ENCODE data around the gene FUNDC2. TPM values are rescaled to one million over a fixed set of nuclear protein-coding genes. Genes with fewer than 3 reads are reported as not detected.
"Not testable (repeated sequence)": the region's sequence is repeated elsewhere in the genome, so short reads cannot be mapped to it uniquely, and the experiment has no call there.

The FUNDC2 gene, protein sequence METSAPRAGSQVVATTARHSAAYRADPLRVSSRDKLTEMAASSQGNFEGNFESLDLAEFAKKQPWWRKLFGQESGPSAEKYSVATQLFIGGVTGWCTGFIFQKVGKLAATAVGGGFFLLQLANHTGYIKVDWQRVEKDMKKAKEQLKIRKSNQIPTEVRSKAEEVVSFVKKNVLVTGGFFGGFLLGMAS
- total RNA-seq: 94.6 TPM

DNA sequence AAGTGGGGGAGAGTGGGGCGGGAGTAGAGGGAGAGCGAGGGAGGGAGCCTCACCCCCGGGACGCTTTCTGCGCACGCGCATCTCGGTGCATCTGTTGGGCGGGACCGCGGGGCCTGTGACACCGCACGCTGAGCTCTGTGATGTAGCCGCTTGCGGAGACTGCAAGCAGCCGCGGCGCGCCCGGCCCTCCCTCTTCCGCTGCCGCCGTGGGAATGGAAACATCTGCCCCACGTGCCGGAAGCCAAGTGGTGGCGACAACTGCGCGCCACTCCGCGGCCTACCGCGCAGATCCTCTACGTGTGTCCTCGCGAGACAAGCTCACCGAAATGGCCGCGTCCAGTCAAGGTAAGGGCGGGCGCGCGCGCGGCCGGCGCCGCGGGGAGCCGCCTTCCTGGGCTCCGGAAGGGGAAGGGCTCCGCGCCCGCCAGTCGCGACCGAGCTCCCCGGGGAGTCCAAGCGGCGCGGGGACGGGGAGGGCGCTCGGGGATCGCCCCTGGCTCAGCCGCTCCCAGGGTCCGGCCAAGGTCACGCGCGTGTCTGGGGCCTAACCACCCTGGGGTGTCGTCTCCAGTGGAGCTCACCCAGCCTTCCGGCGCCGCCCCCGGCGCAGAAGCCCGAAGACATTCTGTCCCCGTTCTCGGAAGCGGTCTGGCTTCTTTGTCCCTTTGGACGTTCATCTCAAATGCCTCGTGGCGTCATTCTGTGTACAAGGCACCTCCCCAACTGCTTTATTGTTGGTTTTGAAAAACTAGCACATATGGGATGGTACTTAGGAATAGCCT lies at the start of gene FUNDC2:
TSS of gene FUNDC2 (plus strand) at position 118 of the 782 bp plus-strand sequence. CDS start at position 213, 95 bp downstream.
- intact Hi-C loops (cut with DNase I): no loop called here
- ATAC-seq (peak; percentile 97), DNase-seq (ENCODE audit: low spot score) (peak; percentile 93)

DNA sequence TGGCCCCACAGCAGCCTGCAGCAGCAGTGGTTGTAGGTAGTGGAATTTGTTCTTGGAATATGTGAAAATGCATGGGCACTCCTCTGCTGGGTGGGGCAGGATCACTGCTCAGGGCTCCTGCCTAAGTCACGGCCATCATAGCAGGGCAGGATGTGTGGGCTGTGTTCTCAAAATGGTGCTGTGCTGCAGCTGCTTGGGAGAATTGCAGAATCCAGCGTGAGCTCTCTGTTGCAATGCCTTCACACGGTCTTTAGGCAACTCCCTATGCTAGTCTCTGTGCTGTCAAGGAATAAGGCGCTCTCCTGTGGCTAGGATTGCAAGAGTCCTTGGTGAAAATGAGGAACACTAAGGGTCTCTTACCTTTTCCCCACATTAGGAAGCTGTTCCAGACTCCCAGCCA lies 47.0 kb upstream of the FUNDC2 start:
- ATAC-seq (no peak), DNase-seq (ENCODE audit: low spot score) (no peak)
- intact Hi-C loops (cut with DNase I): no loop called here

DNA sequence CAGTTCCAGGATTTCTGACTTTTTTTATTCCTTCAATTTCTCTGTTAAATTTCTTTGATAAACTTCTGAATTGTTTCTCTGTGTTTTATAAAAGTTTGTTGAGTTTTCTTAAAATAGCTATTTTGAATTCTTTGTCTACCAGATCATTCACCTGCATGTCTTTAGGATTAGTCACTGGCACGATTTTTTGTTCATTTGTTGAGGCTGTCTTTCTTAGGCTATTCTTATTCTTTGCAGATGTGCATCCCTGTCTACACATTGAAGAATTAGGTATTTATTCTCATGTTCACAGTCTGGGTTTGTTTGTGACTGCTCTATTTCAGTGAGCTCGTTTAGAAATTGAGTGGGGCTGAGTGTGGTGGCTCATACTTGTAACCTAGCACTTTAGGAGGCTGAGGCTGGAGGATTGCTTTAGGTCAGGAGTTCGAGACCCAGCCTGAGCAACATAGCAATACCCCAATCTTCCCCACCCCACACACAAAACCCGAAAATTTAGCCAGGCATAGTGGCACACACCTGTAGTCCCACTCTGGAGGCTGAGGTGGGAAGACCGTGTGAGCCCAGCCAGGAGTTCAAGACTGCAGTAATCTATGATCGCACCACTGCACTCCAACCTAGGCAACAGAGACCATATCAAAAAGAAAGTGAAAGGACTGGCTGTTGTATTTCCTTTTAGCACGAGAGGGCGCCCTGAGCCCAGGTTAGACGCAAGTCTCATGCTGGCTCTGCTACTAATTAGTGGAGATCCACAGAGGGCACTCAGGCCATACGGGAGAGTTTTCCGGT lies 46.1 kb upstream of the FUNDC2 start:
- DNase-seq (ENCODE audit: low spot score) (peak; percentile 81), ATAC-seq (peak; percentile 91)
- intact Hi-C loops (cut with DNase I): no loop called here

DNA sequence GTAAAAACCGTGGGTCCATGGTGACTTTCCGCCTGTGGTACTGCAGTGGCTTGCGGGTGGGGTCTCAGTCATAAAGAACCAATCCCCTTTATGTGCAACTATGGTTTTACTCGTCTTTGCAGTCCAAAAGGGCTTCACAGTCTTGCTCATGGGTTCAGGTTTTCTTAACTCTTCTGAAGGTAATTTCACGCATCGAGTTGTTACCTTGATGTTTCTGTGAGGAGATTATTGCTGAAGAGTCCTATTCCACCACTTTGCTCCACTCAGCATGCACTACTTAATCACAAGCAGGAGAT lies 45.6 kb upstream of the FUNDC2 start:
- DNase-seq (ENCODE audit: low spot score) (no peak), ATAC-seq (no peak)
- intact Hi-C loops (cut with DNase I): no loop called here

DNA sequence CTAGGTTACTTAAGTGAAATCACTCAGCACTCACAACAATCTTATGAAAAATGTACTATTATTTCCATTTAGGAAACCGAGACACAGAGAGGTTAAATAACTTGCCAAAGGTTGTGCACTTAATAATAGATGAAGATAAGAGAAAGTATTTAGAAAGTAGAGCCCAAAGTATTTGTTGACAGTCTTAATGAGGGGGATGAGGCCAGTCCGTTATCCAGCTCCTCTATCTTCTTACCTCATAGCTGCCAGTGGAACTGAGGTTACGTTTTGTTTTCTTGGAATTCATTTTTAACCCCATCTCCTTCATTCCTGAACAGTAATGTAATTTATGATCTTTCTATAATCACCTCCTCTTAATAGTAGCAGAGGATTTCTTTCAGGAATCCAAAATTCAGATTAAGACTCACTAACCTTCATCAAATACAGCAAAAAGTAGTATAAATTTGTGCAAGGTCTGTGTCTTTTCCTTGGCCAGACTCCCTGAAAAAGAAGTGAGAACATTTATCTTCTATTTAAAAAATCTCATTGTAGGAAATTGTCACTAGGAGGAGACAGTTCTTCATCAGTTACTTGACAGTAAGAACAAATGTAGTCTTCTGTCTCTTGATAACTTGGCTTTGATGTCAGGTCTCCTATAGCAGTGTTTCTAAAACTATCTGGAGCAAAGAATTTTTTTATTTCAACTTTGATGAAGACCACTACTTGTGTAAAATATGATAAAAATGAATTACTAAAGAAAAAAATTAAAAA lies 39.6 kb upstream of the FUNDC2 start:
- DNase-seq (ENCODE audit: low spot score) (no peak), ATAC-seq (no peak)
- intact Hi-C loops (cut with DNase I): no loop called here

DNA sequence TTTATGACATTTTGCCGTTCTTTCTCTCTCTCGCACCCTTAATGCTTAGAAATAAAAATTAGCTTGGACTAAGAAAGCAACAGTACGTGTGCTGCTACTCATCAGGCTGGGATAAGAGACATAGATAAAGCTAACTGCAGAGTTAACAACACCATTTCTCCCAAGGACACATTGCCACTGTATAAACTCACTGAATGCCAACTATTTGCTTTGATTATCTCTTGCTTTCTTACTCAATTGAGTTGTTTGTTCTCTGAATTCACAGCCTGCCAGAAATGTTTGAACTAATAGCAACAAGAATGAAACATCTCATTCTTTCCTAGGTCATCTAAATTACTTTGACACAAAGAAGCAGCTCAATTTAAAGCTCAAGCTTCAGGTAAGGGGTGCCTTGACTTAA lies 38.7 kb upstream of the FUNDC2 start:
- no peak for DNase-seq (ENCODE audit: low spot score)
- no peak for ATAC-seq
- intact Hi-C loops (cut with DNase I): no loop called here

DNA sequence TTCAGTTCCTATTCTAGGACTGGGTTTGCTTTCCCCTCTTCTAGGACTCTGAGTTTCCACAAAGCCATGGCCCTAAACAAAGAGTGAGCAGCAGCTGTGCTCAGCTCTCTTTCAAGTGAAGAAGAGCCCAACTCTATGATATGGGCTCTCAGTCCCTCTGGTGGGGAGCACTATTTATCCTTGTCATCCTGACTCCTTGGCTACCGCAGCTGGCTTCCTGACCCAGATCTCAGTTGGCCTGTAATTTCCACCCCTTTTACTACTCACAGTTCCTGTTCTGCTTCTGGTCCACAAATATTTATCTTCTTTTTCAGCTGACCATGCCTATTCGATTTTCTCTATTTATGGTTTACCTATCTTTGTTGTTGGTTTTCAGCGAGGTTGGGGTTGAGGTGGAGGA lies 37.9 kb upstream of the FUNDC2 start:
- ATAC-seq (no peak), DNase-seq (ENCODE audit: low spot score) (no peak)
- intact Hi-C loops (cut with DNase I): no loop called here

DNA sequence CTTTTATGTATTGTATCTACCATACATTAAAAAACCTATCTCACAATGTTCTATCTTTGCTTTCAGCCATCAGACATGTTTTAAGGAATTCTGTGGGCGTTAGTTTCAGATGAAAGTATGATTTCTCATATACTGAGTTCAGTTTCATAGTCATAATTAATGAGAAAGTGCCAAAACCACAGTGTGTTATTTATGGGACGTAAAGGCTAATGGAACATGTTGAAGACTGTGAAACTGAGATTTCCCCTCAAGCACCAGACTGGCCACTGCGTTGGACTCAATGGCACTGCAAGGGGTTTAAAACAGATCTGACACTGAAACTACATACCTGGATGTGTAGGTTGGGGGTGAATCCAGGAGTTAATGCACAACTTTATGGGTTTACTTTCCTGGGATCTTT lies 36.1 kb upstream of the FUNDC2 start:
- intact Hi-C loops (cut with DNase I): no loop called here
- ATAC-seq (no peak), DNase-seq (ENCODE audit: low spot score) (no peak)

DNA sequence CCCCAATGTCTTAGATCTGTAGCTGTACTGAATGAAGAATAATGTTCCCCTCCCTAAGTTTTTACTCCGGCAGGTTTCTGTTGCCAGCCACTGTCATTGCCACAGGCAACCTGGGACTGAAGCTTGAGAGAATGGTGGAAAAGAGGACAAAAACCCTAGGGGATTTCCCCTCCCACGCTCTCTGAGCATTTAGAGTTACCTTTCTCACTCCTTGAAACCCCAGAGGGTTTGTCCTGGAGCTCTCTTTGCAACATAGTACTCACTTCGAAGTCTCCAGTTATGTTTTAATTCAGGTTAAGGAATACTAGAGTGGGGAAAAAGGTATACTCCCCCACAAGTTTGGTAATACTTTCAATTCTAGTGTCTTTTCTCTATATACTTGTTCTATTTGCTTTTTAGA lies 35.6 kb upstream of the FUNDC2 start:
- intact Hi-C loops (cut with DNase I): no loop called here
- ATAC-seq: no peak
- no peak for DNase-seq (ENCODE audit: low spot score)

DNA sequence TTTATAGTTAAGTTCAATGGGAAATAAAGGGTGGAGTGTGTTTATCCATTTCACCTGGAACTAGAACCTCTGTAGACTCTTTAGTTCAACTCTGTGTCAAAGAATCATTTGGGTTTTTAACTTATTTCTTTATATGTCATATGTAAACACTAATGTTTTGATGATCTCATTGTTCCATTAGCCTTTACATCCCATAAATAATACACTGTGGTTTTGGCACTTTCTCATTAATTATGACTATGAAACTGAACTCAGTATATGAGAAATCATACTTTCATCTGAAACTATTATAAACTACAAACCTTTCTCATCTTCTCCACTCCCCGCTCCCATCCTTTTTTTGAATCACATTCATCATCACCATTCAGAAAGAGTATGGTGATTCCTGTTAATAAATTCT lies 35.2 kb upstream of the FUNDC2 start:
- intact Hi-C loops (cut with DNase I): no loop called here
- no peak for ATAC-seq
- DNase-seq (ENCODE audit: low spot score): no peak

DNA sequence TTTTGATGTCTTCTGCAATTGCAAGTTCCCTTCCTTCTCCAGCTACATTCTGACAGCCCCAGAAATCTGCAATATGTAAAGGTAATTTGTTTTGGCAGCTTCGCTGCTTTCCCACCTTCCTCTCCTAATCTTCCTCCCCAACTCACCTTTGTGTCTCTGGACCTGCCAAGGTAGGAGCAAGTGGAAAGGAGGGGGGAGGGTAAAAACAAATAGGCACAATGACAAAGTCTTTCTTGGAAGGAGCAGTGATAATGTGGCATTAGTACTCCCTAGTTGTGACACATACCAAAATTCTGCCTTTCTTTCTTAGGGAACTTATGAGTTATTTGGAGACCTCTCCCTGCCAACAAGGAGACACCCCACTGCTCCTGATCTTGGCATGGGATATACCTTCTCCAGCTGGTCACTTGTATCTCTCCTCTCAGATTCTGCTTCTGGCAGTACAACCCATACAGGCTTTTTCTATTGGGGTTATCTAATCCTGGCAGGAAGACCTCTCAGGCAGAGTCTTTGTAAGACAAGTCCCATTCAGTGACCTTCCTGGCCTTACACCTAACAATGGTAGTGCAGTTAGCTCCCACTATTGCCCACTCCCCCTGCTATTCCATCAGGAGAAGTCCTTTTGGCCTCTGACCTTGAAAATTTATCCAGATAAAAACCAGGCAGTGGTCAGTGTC lies 28.3 kb upstream of the FUNDC2 start:
- ATAC-seq (no peak), DNase-seq (ENCODE audit: low spot score) (no peak)
- intact Hi-C loops (cut with DNase I): no loop called here

DNA sequence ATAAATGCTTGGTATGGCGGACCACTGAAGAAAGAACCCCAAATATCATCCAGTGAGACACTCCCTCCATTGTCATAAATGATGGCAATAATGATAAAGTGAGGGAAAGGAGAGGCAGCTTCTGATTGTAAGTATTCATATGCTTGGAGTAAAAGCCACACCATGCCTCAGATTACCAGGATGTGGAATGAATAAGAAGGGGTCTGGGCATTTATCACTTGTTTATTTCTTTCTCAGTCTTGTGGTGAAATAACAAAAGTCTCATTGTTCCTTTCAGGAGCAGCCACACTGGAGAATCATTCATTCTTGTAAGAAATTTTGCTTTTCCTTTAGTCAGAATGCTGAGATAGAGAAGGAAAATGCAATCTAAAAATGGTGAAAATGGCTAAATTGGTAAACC lies 25.8 kb upstream of the FUNDC2 start:
- intact Hi-C loops (cut with DNase I): no loop called here
- no peak for DNase-seq (ENCODE audit: low spot score)
- ATAC-seq: no peak

DNA sequence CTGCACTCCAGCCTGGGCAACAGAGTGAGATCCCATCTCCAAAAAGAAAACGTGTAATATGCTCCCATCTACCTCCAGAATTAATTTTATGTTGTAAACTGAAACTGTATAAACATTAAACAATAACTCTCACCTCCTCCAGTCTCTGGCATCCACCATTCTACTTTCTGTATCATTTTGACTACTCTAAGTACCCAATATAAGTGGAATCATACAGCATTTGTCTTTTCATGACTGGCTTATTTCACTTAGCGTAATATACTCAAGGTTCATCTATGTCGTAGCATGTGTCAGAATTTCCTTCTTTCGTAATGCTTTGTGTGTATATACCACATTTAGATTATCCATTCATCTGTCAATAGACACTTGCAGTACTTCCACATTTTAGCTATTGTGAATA lies 24.8 kb upstream of the FUNDC2 start:
- DNase-seq (ENCODE audit: low spot score) (no peak), ATAC-seq (no peak)
- intact Hi-C loops (cut with DNase I): no loop called here

DNA sequence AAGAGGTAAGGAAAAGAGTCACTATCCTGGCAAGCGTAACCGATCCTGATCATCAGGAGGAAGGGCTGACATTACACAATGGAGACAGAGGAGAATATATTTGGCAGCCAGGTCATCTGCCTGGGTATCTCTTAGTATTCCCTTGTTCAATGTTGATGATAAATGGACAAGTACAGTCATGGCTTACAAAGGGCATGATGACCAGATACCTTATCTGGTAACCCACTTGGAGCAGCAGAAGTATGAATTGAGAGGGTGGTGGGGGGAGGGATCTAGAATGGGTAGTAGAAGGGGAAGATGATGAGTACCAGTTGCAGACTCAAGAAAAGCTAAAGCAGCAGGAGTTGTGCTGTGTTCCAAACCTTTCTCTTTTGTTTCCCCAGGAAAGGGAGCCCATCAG lies 21.5 kb upstream of the FUNDC2 start:
- no peak for ATAC-seq
- no peak for DNase-seq (ENCODE audit: low spot score)
- intact Hi-C loops (cut with DNase I): no loop called here

DNA sequence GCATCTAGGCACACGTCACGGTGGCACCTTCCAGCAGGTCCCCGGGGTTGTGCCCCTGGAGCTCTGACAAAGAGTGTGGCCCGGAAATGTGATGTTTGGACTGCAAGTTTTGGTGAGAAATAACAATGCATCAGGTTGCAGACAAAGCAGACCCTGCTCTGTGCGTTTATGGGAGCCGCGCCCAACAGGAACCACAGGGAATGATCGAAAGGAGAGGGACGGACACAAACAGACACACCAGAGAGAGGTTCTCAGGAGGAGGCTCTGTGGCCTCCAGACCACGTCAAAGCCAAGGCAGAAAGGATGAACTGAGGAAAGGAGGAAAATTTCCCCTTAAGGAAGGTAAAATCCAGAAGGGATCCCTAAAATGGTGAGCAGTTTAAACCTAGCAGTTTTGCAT lies 20.3 kb upstream of the FUNDC2 start:
- ATAC-seq; DNase-seq (ENCODE audit: low spot score); intact Hi-C loops (cut with DNase I): not testable (repeated sequence)

DNA sequence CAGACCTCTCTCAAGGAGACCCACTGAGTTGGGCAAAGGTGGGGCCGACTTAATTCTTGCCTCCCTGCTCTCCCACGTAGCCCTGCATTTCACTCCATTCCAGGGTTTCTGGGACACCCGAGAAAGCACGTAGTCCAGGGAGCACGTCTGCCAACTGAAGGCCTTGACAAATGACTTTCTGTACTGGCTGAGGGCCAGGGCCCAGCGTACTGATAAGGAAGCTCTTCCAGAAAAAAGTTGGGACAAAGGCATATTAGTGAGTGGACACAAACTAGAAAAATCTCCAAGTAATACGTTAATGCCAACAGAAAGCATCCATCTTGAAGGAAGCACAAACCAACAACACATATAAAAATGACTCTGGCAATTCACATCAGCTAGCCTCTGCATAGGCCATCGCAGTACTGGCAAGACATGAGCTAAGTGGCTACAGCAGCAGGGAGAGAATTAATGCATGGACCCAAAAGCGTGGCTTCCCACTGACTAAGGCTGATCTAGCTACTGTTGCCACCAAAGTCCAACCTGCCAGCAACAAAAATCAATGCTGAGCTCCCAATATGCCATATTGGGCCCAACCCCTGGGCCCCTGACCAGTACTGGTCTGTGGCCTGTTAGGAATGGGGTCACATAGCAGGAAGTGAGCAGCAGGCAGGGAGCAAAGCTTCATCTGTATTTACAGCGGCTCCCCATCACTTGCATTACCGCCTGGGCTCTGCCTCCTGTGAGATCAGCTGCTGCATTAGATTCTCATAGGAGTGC lies 19.6 kb upstream of the FUNDC2 start:
- intact Hi-C loops (cut with DNase I); DNase-seq (ENCODE audit: low spot score); ATAC-seq: not testable (repeated sequence)

DNA sequence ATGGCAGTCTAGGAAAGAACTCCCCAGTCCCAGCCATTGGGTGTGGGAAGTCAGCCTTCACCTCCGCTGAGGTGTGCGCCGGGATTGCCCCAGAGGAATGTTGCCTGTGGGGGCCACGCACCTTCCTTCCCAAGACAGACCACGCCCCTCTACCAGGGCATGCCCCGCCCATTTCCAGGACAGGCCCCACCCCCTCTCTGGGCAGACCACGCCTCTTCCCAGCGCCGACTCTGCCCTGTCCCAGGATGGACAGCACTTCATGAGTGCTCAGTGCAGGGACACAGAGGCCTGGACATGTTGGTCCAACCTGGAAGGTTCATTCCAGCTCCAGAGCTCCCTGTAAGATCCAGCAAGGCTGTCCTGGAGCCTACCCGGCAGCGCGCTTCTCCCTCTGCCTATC lies 18.1 kb upstream of the FUNDC2 start:
- intact Hi-C loops (cut with DNase I); DNase-seq (ENCODE audit: low spot score): not testable (repeated sequence)
- ATAC-seq: peak; percentile 10

DNA sequence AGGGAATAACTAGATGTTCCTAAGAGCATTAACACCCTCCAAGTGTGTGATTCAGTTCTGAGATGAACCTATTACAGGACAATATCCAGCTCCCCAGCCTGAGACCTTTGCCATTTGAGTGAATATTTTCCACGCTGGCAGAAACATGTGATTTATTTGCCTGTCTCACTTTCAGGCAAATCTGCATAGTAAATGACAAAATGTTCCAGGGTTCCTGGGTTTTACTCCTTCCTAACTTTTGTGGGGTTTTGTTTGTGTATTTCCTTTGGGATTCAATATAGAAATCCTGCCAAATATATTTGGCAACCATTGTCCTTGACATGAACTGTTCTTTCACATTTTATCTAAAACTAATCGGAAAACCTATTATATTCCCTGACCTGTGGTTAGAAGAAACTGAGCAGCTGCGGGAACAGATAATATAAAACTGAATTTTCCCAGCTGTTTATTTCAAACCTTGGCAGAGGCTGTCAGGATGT lies 16.6 kb upstream of the FUNDC2 start:
- ATAC-seq (peak; percentile 85), DNase-seq (ENCODE audit: low spot score) (no peak)

More for the DNA sequence above, 16.6 kb upstream of the FUNDC2 start:
- intact Hi-C loops (cut with DNase I): no loop called here

Measured in sciatic nerve (tissue), 2 donors.